DMS114 treated with DMSO at 0.1 percent for 48 hours (cell line): ENCODE measurements around the gene KLF13.

Source experiments
- DNase-seq: peaks from one replicate; lab custom pipeline; 2025; ENCODE audit not compliant: unreplicated experiment; lab: John Stamatoyannopoulos, UW

Gene KLF13

DNA sequence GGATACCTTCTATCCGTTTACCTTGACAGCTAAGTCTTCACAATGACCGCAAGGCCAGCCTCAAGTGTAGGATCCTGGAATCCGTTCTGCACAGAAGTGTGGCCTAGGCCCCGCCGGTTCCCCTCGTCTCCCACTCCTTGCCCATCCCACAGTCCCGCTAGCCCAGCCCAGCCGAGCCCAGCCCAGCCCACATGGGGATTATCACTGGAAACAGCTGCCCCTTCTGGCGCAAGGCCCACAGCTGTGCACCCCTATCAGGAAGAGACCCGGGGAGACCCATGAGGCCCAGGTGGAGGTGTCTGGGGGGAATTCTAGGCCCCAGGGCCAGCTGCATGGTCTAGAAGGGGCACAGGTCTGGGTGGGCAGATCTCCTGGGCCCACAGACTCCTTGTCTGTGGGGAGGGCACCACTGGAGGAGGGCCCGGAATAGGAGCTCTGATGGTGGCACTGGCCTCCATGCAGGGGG is 27.9 kb upstream of the KLF13 start:
- no peak for DNase-seq

DNA sequence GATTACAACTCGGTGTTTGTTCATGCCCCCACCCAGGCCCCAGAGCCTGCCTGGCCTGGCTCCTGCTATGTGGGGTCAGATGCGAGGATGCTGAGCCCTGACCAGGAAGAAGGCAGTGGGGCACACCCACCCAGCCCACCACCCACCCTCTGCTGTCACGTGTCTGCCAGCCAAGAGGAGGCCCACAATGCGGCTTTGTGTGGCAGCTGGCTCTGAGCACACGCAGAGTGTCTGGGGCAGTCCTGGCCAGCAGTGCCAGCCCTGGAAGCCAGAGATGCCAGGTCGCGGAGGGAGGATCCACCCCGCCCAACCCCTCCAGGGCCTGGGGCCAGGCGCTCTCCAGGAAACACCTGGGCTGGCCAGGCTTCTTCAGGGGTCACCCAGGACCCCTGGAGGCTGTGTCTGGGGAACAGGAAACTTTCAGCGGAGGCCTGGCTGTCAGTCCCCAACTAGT is 26.4 kb upstream of the KLF13 start:
- no peak for DNase-seq

DNA sequence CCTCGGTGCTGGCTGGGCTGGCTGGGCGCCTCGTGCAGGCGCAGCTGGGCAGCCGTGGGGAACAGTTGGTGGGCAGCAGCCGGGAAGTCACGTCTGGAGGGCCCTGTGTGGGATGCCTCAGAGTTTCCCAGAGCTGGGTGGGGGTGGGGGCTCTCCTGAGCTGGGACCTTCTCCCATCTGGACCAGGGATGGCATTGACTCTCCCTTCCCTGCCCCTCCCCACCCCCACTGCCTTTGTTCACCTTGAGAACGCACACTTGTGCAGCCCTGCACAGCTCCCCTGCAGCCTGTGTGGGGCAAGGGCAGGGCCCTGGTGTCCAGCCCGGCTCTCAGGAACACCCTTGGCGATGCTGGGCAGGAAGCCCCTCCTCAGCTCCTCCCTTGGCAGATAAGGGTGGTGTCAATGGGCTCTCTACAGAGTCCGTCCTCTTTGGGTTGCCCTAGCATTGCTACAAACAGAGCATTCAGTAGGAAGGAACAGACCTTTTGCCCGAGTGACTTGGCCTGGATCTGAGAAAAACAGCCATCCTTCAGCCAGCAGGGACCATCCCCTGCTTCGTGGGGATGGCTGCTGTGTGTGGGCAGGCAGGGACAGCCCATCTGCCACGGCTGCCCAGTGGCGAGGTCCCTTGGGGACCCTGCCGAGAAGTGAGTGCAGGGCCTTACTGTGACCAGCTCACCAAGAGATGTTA is 25.5 kb upstream of the KLF13 start:
- DNase-seq: no peak

DNA sequence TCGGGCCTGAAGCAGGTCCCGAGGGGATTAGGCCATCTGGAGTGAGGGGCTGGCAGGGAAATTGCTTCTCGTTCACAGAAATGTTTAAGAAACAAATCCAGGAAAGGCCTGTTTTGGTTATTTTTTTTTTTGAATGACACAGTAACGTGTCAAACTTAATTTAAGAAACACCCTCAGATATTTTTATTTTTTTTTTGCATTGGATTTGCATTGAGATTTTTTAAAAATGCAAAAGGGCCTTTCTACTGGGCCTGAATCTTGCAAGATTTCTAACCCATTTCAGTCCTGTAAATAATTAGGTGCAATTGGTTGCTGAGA is 25.0 kb upstream of the KLF13 start:
- no peak for DNase-seq

DNA sequence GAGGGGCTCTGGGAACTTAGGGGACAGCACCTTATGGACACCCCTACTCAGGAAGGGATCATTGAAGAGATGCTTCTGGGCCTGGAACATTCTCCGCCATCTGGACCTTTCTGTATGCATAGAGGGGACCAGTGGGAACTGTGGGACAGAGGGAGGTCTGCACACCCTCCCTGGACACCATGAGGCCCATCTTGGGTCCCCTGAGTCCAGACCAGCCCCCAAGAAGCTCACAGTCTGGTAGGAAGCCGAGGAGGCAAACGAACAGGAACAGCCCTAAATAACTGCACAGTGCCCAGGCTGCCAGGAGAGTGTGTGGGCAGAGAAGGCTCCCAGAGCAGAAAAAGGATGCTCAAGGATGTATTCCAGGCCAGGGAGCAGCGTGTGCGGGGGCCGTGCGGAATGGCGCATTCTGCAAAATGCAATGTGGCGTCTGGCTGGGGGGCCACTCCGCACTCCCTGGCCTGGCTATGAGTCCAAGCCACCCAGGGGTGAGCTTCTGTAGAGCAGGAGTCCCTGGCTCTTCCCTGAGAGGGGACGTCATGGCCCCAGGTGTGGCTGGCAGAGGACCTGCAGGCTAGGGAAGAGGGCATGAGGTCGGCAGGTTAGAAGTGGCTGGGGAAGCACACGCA is 24.5 kb upstream of the KLF13 start:
- no peak for DNase-seq

DNA sequence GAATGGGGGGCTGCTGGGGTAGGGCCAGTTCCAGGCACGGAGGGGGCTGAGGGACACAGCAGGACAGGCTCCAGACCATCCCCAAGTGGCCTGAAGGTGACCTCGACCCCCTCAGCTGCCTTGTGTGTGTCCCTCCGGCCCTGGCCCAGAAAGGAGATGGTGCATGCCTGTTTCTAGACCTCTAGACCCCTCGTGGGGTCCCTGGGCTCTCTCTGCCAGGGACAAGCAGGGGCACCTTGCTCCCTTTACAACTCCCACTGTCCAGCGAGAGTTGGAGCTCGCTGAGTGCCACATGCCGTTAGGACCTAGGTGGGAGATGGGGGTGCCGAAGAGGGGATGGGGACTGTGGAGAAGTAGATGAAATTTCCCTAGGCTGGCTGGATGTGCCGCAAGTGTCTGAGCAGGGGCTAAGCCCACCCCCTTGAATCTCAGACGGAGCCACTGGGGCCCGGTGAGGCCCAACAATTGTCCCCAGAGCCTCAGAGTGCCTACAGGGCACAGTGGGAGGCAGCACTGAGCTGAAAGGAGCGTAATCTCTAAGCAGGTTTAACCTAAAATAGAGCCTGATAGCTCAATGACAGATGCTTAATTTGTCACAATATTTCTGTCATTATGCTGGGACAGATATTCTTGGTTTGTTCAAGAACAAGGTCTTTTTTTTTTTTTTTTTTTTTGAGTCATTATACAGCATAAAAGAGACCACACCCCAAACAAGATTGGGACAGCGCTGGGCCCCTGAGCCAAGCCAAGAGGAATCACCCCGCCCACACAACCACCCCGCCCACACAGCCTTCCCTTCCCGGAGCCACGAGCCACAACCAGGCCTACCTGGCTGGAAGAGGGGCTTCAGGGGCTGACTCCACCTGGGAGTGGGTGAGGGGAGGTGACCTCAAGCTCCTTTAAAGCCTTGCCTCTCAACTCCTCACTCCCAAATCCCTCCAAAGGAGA is 23.6 kb upstream of the KLF13 start:
- DNase-seq: no peak

- no peak for DNase-seq
Measured at GRCh38 chr15:31303726-31304648, 22.6 kb upstream of the KLF13 start.

- no peak for DNase-seq
Measured at GRCh38 chr15:31304751-31305365, 21.8 kb upstream of the KLF13 start.

DNA sequence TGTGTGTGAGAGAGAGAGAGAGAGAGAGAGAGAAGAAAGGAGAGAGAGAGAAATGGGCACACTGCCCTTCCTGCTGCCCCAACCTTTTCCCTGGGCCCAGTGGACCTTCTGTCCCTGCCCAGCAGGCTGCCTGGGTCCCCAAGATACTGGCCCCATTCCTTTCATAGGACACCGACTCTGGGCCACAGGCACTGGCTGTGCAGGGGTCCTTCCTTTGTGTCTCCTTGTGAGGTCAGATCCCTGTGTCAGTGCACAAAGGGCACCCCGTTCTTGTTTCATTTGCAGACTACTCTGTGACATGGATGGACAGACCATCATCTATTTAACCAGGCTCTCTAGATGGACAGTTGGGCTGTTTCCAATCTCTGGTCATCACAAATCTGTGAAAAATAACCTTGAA is 21.3 kb upstream of the KLF13 start:
- DNase-seq: no peak

GRCh38 chr15:31305796-31306425 is 20.7 kb upstream of the KLF13 start:
- DNase-seq: no peak

- DNase-seq: no peak
Measured at GRCh38 chr15:31306426-31307269, 20.0 kb upstream of the KLF13 start.

GRCh38 chr15:31307270-31308184 is 19.1 kb upstream of the KLF13 start:
- DNase-seq: no peak

GRCh38 chr15:31308185-31308639 is 18.4 kb upstream of the KLF13 start:
- DNase-seq: no peak

- DNase-seq: no peak
Measured at GRCh38 chr15:31309893-31310606, 16.6 kb upstream of the KLF13 start.

GRCh38 chr15:31311735-31312619 is 14.7 kb upstream of the KLF13 start:
- no peak for DNase-seq

GRCh38 chr15:31313223-31313622 is 13.4 kb upstream of the KLF13 start:
- DNase-seq: no peak
